HEK293 (cell line): ENCODE results near the gene ZFYVE1.

Source experiments
- CTCF ChIA-PET: fragments of 350-600 bp; formaldehyde crosslinking; extraction: SDS; loops from one replicate; lab custom pipeline; 2021; ENCODE audit warnings: antibody characterized with exemption; lab: Yijun Ruan, JAX
- POLR2A ChIA-PET: fragments of 300-600 bp; formaldehyde crosslinking; extraction: SDS; loops from one replicate; lab custom pipeline; 2020; ENCODE audit warnings: antibody characterized with exemption, inconsistent platforms; lab: Yijun Ruan, JAX
- H3K27ac ChIP-seq: fragments of 200-500 bp; sonication (Bioruptor generic); 2 replicates; pipeline ENCODE4 v1.5.1; 2014; ENCODE audit warnings: low read depth, low read length, control low read depth, inconsistent platforms; ENCODE audit errors: extremely low read depth
- H3K36me3 ChIP-seq, 2 experiments: fragments of 200-500 bp in 1 of 2; sonication (Bioruptor generic) in 1 of 2; 1 replicate in 1 of 2; 2 replicates in 1 of 2; pipeline ENCODE4 v1.5.1; 2014 to 2017; ENCODE audit warnings: inconsistent platforms in 2 of 2, low read length in 2 of 2; ENCODE audit not compliant: control insufficient read depth in 2 of 2, insufficient read depth in 1 of 2
- H3K4me1 ChIP-seq: fragments of 200-500 bp; sonication (Bioruptor generic); 2 replicates; pipeline ENCODE4 v1.5.1; 2014; ENCODE audit warnings: mild to moderate bottlenecking, low read length, inconsistent platforms; ENCODE audit not compliant: control insufficient read depth, insufficient read depth
- H3K4me3 ChIP-seq: 2 replicates; pipeline ENCODE4 v1.5.1; 2011; ENCODE audit warnings: low read depth, mild to moderate bottlenecking, control low read depth, low read length, moderate library complexity
- H3K9me3 ChIP-seq: fragments of 200-500 bp; sonication (Bioruptor generic); 2 replicates; pipeline ENCODE4 v1.5.1; 2014; ENCODE audit warnings: low read depth, low read length, inconsistent platforms; ENCODE audit not compliant: control insufficient read depth, insufficient read depth
- EGR2 ChIP-seq: fragments of 450-650 bp; formaldehyde crosslinking; IDR thresholded peaks from 2 replicates; pipeline ENCODE4 v1.5.1; 2016; ENCODE audit warnings: low read depth, missing biosample characterization, missing genetic modification characterization
- OVOL3 ChIP-seq: fragments of 450-650 bp; formaldehyde crosslinking; IDR thresholded peaks from 2 replicates; pipeline ENCODE4 v1.5.1; 2016; ENCODE audit warnings: missing biosample characterization, missing genetic modification characterization
- ZBTB1 ChIP-seq: fragments of 450-650 bp; formaldehyde crosslinking; IDR thresholded peaks from 2 replicates; pipeline ENCODE4 v1.5.1; 2016; ENCODE audit warnings: missing biosample characterization, missing genetic modification characterization
- ZBTB20 ChIP-seq: fragments of 450-650 bp; formaldehyde crosslinking; IDR thresholded peaks from 2 replicates; pipeline ENCODE4 v1.5.1; 2016; ENCODE audit warnings: missing biosample characterization, missing genetic modification characterization
- ZFHX2 ChIP-seq: fragments of 450-650 bp; formaldehyde crosslinking; conservative IDR thresholded peaks from 2 replicates; pipeline ENCODE4 v1.5.1; 2016; ENCODE audit warnings: missing biosample characterization, missing genetic modification characterization
- ZFP69B ChIP-seq: fragments of 450-650 bp; formaldehyde crosslinking; IDR thresholded peaks from 2 replicates; pipeline ENCODE4 v1.5.1; 2016; ENCODE audit warnings: missing biosample characterization, missing genetic modification characterization
- ZNF140 ChIP-seq: fragments of 450-650 bp; formaldehyde crosslinking; IDR thresholded peaks from 2 replicates; pipeline ENCODE4 v1.5.1; 2016; ENCODE audit warnings: missing biosample characterization, missing genetic modification characterization
- ZNF248 ChIP-seq: fragments of 450-650 bp; formaldehyde crosslinking; IDR thresholded peaks from 2 replicates; pipeline ENCODE4 v1.5.1; 2017; ENCODE audit warnings: missing biosample characterization, missing genetic modification characterization
- ZNF274 ChIP-seq, 2 experiments: fragments of 200-500 bp in 1 of 2; fragments of 450-650 bp in 1 of 2; sonication (Bioruptor generic) in 1 of 2; formaldehyde crosslinking in 1 of 2; IDR thresholded peaks; 2 replicates each; pipeline versions ENCODE4 v1.5.1 to v1.6.1; 2014 to 2016; ENCODE audit warnings: borderline replicate concordance in 1 of 2, inconsistent platforms in 1 of 2, low read length in 1 of 2, missing biosample characterization in 1 of 2, missing genetic modification characterization in 1 of 2
- ZNF292 ChIP-seq: fragments of 450-650 bp; formaldehyde crosslinking; IDR thresholded peaks from 2 replicates; pipeline ENCODE4 v1.5.1; 2016; ENCODE audit warnings: low read depth, missing biosample characterization, missing genetic modification characterization, borderline replicate concordance
- ZNF423 ChIP-seq: fragments of 450-650 bp; formaldehyde crosslinking; IDR thresholded peaks from 2 replicates; pipeline ENCODE4 v1.5.1; 2016; ENCODE audit warnings: missing biosample characterization, missing genetic modification characterization
- ZNF48 ChIP-seq: fragments of 450-650 bp; formaldehyde crosslinking; IDR thresholded peaks from 2 replicates; pipeline ENCODE4 v1.5.1; 2016; ENCODE audit warnings: missing biosample characterization, missing genetic modification characterization
- ZNF549 ChIP-seq: fragments of 450-650 bp; IDR thresholded peaks from 2 replicates; pipeline ENCODE4 v1.5.1; 2018; ENCODE audit warnings: missing biosample characterization, missing genetic modification characterization, mild to moderate bottlenecking, inconsistent platforms, moderate library complexity
- TF ChIP-seq, protein P1 (sequence below): fragments of 450-650 bp; formaldehyde crosslinking; conservative IDR thresholded peaks from 2 replicates; pipeline ENCODE4 v1.5.1; 2016; ENCODE audit warnings: low read depth, missing biosample characterization, missing genetic modification characterization
- TF ChIP-seq, protein P2 (sequence below): fragments of 450-650 bp; formaldehyde crosslinking; IDR thresholded peaks from 2 replicates; pipeline ENCODE4 v1.5.1; 2016; ENCODE audit warnings: missing biosample characterization, missing genetic modification characterization, borderline replicate concordance
- TF ChIP-seq, protein P3 (sequence below): fragments of 450-650 bp; formaldehyde crosslinking; IDR thresholded peaks from 2 replicates; pipeline ENCODE4 v1.5.0; 2017; ENCODE audit warnings: missing biosample characterization, missing genetic modification characterization, borderline replicate concordance
- TF ChIP-seq, protein P4 (sequence below): fragments of 450-650 bp; formaldehyde crosslinking; IDR thresholded peaks from 2 replicates; pipeline ENCODE4 v1.5.1; 2016; ENCODE audit warnings: missing biosample characterization, missing genetic modification characterization
- TF ChIP-seq, protein P5 (sequence below): fragments of 450-650 bp; formaldehyde crosslinking; IDR thresholded peaks from 2 replicates; pipeline ENCODE4 v1.5.1; 2016; ENCODE audit warnings: missing biosample characterization, missing genetic modification characterization

The ZFYVE1 gene

DNA sequence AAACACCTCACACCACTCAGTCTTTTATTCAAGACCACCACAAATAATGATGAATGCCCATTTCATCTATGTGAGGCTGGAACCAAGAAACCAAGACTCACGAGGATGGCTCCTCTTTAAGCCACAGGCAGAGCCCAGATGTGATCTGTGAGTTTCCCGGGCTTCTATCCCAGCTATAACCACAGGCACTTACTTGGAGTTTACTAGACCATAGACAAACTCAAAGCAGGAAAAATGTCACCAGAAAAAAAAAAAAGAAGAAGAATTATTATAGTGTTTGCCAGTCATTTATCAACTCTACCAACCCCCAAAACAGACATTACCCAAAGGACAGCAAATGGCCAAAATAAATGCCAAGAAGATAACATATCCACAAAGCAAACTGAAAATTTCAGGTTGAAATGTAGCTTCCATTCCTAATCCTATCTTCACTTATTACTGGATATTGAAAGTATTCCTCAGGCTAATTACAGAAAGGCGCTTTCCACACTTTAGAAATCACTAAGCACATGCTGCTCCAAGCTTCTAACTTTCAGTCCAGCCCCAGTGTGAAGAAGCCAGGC is 44.7 kb downstream of the ZFYVE1 start (continued):
- TF ChIP-seq, protein P1, sequence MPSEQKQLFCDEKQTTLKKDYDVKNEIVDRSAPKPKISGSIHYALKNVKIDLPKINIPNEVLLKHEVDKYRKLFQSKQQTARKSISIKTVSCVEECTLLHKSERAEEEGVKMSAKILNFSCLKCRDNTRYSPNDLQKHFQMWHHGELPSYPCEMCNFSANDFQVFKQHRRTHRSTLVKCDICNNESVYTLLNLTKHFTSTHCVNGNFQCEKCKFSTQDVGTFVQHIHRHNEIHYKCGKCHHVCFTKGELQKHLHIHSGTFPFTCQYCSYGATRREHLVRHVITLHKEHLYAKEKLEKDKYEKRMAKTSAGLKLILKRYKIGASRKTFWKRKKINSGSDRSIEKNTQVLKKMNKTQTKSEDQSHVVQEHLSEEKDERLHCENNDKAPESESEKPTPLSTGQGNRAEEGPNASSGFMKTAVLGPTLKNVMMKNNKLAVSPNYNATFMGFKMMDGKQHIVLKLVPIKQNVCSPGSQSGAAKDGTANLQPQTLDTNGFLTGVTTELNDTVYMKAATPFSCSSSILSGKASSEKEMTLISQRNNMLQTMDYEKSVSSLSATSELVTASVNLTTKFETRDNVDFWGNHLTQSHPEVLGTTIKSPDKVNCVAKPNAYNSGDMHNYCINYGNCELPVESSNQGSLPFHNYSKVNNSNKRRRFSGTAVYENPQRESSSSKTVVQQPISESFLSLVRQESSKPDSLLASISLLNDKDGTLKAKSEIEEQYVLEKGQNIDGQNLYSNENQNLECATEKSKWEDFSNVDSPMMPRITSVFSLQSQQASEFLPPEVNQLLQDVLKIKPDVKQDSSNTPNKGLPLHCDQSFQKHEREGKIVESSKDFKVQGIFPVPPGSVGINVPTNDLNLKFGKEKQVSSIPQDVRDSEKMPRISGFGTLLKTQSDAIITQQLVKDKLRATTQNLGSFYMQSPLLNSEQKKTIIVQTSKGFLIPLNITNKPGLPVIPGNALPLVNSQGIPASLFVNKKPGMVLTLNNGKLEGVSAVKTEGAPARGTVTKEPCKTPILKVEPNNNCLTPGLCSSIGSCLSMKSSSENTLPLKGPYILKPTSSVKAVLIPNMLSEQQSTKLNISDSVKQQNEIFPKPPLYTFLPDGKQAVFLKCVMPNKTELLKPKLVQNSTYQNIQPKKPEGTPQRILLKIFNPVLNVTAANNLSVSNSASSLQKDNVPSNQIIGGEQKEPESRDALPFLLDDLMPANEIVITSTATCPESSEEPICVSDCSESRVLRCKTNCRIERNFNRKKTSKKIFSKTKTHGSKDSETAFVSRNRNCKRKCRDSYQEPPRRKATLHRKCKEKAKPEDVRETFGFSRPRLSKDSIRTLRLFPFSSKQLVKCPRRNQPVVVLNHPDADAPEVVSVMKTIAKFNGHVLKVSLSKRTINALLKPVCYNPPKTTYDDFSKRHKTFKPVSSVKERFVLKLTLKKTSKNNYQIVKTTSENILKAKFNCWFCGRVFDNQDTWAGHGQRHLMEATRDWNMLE (tag by site-specific recombination) = no peak
- TF ChIP-seq ZNF292 (tag by site-specific recombination) = no peak
- no peak for TF ChIP-seq ZNF423 (tag by site-specific recombination)
- no peak for TF ChIP-seq ZNF248 (tag by site-specific recombination)
- TF ChIP-seq ZBTB1 (tag by site-specific recombination) = no peak
- no peak for TF ChIP-seq EGR2 (tag by site-specific recombination)
- TF ChIP-seq, protein P2, sequence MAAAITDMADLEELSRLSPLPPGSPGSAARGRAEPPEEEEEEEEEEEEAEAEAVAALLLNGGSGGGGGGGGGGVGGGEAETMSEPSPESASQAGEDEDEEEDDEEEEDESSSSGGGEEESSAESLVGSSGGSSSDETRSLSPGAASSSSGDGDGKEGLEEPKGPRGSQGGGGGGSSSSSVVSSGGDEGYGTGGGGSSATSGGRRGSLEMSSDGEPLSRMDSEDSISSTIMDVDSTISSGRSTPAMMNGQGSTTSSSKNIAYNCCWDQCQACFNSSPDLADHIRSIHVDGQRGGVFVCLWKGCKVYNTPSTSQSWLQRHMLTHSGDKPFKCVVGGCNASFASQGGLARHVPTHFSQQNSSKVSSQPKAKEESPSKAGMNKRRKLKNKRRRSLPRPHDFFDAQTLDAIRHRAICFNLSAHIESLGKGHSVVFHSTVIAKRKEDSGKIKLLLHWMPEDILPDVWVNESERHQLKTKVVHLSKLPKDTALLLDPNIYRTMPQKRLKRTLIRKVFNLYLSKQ = no peak
- no peak for TF ChIP-seq OVOL3 (tag by site-specific recombination)

DNA sequence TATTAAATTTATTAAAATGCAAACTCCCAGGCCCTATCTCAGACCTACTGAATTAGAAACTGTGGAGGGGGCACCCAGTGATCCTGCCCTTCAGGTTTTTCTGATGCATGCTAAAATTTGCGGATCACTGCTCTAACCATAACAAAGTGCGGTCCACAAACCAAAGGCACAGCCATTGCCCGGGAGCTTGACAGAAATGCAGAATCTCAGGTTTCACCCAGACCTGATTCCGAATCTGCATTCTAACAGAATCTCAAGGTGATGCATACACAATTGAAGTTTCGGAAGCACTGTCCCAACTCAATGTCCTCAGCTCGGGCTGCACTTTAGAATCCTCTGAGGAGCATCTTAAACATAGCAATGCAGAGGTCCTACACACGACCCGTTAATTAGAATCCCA is 46.0 kb downstream of the ZFYVE1 start:
- no peaks in the 10 kb centered on the region for H3K4me1 ChIP-seq
- H3K9me3 ChIP-seq = no peaks in the 10 kb centered on the region
- TF ChIP-seq ZNF248 (tag by site-specific recombination) (no peak), ZNF274 (IDR thresholded peaks at IDR 0.05; ENCODE audit: low read length) (no peak), ZNF274 (tag by site-specific recombination; IDR thresholded peaks at IDR 0.05; ENCODE audit: borderline replicate concordance) (no peak)
- H3K27ac ChIP-seq = no peak overlapping the region
- ChIA-PET CTCF (no interaction called here), POLR2A (no interaction called here)
- no peak overlapping the region for H3K4me3 ChIP-seq
- peaks cover 0 to 50% of the 10 kb centered on the region in 2 experiments; a peak in 2 of 3 replicates for H3K36me3 ChIP-seq

DNA sequence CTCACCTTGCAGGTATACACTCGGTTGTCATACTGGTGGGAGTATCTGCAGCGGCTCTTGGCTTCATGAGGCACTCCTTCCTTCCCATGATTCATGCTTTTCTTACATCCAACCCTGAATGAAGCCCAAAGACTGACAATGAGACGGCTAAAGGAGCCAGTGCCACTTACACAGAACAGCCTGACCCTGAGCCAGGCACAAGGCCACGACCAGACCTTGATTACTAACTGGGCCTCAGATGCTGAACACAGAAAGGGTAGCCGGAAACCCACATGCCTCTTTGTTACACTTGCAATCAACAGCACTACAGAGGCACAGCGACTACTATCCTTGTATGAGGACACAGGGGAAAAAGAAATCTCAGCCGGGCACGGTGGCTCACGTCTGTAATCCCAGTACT is 48.0 kb downstream of the ZFYVE1 start:
- POLR2A ChIA-PET = interaction anchor here (0.6 kb wide), 1 partner anchor 161 kb away, joined by 3 read pairs; no protein-coding TSS in a partner anchor
- Histone ChIP-seq H3K9me3 (no peaks in the 10 kb centered on the region), H3K27ac (no peak overlapping the region), H3K4me3 (no peak overlapping the region), H3K4me1 (no peaks in the 10 kb centered on the region), H3K36me3 (peaks cover 0 to 60% of the 10 kb centered on the region in 2 experiments; a peak in 2 of 3 replicates)
- CTCF ChIA-PET = no interaction called here
- TF ChIP-seq ZFP69B (tag by site-specific recombination) (no peak), ZBTB20 (tag by site-specific recombination) (no peak), ZFHX2 (tag by site-specific recombination) (no peak), ZNF140 (tag by site-specific recombination) (no peak), ZNF549 (tag by site-specific recombination) (no peak), ZNF48 (tag by site-specific recombination) (no peak)
- TF ChIP-seq, protein P3, sequence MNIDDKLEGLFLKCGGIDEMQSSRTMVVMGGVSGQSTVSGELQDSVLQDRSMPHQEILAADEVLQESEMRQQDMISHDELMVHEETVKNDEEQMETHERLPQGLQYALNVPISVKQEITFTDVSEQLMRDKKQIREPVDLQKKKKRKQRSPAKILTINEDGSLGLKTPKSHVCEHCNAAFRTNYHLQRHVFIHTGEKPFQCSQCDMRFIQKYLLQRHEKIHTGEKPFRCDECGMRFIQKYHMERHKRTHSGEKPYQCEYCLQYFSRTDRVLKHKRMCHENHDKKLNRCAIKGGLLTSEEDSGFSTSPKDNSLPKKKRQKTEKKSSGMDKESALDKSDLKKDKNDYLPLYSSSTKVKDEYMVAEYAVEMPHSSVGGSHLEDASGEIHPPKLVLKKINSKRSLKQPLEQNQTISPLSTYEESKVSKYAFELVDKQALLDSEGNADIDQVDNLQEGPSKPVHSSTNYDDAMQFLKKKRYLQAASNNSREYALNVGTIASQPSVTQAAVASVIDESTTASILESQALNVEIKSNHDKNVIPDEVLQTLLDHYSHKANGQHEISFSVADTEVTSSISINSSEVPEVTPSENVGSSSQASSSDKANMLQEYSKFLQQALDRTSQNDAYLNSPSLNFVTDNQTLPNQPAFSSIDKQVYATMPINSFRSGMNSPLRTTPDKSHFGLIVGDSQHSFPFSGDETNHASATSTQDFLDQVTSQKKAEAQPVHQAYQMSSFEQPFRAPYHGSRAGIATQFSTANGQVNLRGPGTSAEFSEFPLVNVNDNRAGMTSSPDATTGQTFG (tag by site-specific recombination) = no peak
- TF ChIP-seq, protein P4, sequence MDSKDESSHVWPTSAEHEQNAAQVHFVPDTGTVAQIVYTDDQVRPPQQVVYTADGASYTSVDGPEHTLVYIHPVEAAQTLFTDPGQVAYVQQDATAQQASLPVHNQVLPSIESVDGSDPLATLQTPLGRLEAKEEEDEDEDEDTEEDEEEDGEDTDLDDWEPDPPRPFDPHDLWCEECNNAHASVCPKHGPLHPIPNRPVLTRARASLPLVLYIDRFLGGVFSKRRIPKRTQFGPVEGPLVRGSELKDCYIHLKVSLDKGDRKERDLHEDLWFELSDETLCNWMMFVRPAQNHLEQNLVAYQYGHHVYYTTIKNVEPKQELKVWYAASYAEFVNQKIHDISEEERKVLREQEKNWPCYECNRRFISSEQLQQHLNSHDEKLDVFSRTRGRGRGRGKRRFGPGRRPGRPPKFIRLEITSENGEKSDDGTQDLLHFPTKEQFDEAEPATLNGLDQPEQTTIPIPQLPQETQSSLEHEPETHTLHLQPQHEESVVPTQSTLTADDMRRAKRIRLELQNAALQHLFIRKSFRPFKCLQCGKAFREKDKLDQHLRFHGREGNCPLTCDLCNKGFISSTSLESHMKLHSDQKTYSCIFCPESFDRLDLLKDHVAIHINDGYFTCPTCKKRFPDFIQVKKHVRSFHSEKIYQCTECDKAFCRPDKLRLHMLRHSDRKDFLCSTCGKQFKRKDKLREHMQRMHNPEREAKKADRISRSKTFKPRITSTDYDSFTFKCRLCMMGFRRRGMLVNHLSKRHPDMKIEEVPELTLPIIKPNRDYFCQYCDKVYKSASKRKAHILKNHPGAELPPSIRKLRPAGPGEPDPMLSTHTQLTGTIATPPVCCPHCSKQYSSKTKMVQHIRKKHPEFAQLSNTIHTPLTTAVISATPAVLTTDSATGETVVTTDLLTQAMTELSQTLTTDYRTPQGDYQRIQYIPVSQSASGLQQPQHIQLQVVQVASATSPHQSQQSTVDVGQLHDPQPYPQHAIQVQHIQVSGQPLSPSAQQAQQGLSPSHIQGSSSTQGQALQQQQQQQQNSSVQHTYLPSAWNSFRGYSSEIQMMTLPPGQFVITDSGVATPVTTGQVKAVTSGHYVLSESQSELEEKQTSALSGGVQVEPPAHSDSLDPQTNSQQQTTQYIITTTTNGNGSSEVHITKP (tag by site-specific recombination) = no peak
- TF ChIP-seq, protein P5, sequence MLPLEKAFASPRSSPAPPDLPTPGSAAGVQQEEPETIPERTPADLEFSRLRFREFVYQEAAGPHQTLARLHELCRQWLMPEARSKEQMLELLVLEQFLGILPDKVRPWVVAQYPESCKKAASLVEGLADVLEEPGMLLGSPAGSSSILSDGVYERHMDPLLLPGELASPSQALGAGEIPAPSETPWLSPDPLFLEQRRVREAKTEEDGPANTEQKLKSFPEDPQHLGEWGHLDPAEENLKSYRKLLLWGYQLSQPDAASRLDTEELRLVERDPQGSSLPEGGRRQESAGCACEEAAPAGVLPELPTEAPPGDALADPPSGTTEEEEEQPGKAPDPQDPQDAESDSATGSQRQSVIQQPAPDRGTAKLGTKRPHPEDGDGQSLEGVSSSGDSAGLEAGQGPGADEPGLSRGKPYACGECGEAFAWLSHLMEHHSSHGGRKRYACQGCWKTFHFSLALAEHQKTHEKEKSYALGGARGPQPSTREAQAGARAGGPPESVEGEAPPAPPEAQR (tag by site-specific recombination) = no peak
